GM18505 (cell line): ENCODE measurements around the gene THSD7B.
"Not testable (repeated sequence)": the region's sequence is repeated elsewhere in the genome, so short reads cannot be mapped to it uniquely, and the experiment has no call there.

Source experiments
- ATAC-seq: cut with Tn5 transposase; IDR thresholded peaks from one replicate; pipeline ENCODE4 v1.9.1; 2021; ENCODE audit not compliant: unreplicated experiment
- POLR2A ChIP-seq: IDR thresholded peaks from 4 replicates; pipeline ENCODE4 v1.6.1; 2011; ENCODE audit warnings: borderline replicate concordance; ENCODE audit not compliant: insufficient read depth, insufficient read length; ENCODE audit errors: extremely low read depth

Gene THSD7B

GRCh38 chr2:137049518-137049917 is 284.2 kb downstream of the THSD7B start:
- no peak for ATAC-seq
- TF ChIP-seq POLR2A, result no peak

GRCh38 chr2:137050949-137051348 is 285.6 kb downstream of the THSD7B start:
- no peak for TF ChIP-seq POLR2A
- no peak for ATAC-seq

- TF ChIP-seq POLR2A, result no peak
- no peak for ATAC-seq
Observed at GRCh38 chr2:137051778-137052398, 286.5 kb downstream of the THSD7B start.

- ATAC-seq, result no peak
- TF ChIP-seq POLR2A, result no peak
Observed at GRCh38 chr2:137056704-137057103, 291.4 kb downstream of the THSD7B start.

GRCh38 chr2:137076111-137076765 is 310.9 kb downstream of the THSD7B start:
- ATAC-seq, result not testable (repeated sequence)

GRCh38 chr2:137091704-137092103 is 326.4 kb downstream of the THSD7B start:
- no peak for ATAC-seq
- no peak for TF ChIP-seq POLR2A

- ATAC-seq, result no peak
- no peak for TF ChIP-seq POLR2A
Observed at GRCh38 chr2:137093116-137093515, 327.8 kb downstream of the THSD7B start.

GRCh38 chr2:137096187-137096586 is 330.8 kb downstream of the THSD7B start:
- TF ChIP-seq POLR2A, result no peak
- ATAC-seq, result no peak

GRCh38 chr2:137096693-137097092 is 331.3 kb downstream of the THSD7B start:
- TF ChIP-seq POLR2A, result no peak
- no peak for ATAC-seq

- not testable (repeated sequence) for ATAC-seq
Observed at GRCh38 chr2:137101814-137102213, 336.5 kb downstream of the THSD7B start.

GRCh38 chr2:137107904-137108303 is 342.6 kb downstream of the THSD7B start:
- no peak for TF ChIP-seq POLR2A
- no peak for ATAC-seq

- ATAC-seq, result no peak
- TF ChIP-seq POLR2A, result no peak
Observed at GRCh38 chr2:137111896-137112295, 346.6 kb downstream of the THSD7B start.

GRCh38 chr2:137115081-137115794 is 349.9 kb downstream of the THSD7B start:
- ATAC-seq, result no peak
- no peak for TF ChIP-seq POLR2A

- no peak for TF ChIP-seq POLR2A
- ATAC-seq, result no peak
Observed at GRCh38 chr2:137115795-137116089, 350.4 kb downstream of the THSD7B start.
